HG03439 (cell line): ENCODE data around the gene TWIST1.

Experiments used
- ATAC-seq: cut with Tn5 transposase; IDR thresholded peaks from one replicate; pipeline ENCODE4 v1.9.1; 2021; ENCODE audit warnings: mild to moderate bottlenecking, moderate library complexity; ENCODE audit not compliant: unreplicated experiment

Gene TWIST1

DNA sequence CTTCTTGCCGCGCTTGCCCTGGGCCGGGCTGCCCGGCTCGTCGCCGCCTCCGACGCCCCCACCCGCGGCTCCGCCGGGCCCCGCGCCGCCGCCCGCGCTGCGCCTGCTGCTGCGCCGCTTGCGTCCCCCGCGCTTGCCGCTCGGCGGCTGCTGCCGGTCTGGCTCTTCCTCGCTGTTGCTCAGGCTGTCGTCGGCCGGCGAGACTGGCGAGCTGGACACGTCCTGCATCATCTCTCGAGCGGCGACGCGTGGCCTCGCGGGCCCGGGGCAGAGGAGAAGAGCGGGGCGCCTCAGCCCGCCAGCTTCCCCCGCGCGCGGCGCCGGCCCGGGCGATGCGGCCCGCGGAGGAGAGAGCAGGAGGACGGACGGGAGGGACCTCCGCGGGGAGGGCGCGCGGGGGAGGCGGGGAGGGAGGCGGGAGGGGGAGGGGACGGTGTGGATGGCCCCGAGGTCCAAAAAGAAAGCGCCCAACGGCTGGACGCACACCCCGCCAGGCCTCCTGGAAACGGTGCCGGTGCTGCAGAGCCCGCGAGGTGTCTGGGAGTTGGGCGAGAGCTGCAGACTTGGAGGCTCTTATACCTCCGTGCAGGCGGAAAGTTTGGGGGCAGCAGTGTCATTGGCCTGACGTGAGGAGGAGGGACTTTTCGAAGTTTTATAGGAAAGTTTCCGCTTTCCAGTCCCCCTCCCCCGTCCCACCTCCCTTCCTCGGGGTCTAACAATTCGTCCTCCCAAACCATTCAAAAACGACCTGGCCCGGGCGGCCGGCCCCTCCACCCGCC is at the start of gene TWIST1:
TWIST1 (minus strand) TSS at position 546 of the 779 bp plus-strand sequence; CDS start at position 231, 315 bp downstream.
- no peak for ATAC-seq

GRCh38 chr7:19161671-19162070 is 44.2 kb upstream of the TWIST1 start:
- ATAC-seq: no peak

- no peak for ATAC-seq
Measured at GRCh38 chr7:19146699-19147098, 29.3 kb upstream of the TWIST1 start.

DNA sequence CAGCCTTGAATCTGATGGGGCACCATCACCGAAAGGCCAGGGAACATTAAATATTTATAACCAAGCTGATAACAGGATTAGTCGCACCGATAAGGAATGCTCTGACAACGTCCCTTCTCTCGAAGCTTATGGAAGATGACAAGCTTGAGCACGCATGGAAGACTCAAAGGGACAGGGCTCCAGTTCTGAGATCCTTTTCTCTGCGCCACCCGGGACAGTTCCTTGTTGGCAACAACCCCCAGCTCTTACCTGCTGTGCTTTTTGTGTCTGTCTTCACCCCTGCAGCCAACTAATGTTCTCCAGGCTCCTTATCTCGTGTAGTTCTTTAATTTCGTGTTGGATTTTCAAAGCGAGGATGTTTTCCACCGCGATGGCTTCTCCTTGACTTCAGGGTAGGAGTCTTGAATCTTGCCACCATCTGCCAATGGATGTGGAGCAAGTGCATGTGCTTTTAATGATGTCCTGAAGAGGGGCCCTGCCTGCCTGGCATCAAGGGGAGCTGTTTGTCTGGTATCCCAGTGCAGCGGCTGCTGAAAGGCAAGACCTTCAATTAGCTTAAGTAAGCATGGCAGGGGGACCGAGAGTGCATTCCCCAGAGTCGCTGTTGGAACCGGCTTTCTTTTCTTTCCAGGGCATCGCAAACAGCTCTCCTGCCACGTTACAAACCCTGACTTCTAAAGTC is 28.1 kb upstream of the TWIST1 start:
- ATAC-seq: no peak

DNA sequence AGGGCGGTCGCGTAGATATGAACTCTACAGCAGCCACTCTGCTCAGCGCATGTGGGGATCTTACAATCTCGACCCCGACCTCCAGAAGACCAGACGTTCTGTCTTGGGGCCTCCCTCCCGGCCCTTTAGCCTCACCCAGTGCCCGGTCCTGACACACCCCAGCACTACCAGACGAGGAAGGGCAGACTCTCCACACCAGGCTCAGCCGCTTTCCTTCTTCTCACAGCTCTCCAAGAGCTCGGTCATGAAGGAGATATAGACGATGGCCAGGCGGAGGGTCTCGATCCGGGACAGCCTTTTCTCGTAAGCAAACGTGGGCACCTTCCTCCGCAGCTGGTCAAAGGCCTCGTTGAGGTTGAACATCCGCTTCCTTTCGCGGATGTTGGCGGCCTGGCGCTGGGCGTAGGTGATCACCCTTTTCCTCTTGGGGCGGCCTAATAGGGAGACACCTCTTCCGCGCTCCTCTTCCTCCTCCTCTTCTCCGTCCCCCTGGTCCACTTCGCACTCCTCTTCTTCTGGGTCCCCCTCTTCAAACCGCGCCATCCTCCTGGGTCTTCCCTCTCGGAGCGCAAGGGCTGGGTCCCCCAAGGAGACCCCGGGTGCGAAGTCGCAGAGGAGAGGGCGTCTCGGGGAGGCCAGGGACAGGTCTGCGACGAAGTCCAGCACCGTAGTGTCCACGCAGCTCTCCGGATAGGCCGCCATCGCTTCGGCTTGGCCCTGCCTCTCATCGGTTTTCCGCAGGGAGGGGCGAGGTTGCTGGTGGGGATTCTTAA is 27.4 kb upstream of the TWIST1 start, which contains the start of gene FERD3L:
FERD3L (minus strand) TSS at position 761 of the 773 bp plus-strand sequence; CDS start at position 702, 59 bp downstream.
- no peak for ATAC-seq

DNA sequence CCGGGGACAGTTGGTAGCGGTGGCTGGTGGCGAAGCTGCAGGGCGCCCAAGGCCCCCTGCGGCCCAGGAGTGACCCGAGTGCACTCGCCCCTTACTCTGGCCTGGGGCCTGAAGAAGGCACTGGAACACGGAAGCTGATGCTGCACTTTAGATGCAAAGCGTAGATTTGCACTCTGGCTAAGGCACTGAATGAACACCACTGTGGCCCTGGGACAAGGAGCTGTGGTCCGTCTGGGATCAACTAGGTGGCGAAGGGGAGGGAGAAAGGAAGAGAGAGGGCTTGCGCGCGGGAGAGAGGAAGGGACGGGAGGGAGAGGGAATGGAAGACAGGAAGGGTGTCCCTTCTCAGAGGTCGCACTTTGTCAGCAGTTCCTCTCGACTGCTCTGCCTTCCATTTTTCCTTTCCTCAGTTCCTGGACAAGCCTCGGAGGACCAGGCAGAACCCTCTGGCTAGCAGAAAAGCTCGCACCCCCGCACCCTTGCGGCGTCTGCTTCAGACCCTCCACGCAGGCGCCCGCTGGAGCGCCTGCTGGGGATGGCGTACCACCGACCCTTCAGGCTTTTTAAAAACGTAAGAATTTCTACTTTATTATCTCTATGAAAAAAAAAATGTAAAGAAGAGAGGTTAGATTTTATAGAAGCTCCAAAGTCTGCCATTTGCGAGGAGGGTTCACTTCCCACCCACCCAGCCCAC is 26.6 kb upstream of the TWIST1 start:
- no peak for ATAC-seq

GRCh38 chr7:19139706-19140327 is 22.4 kb upstream of the TWIST1 start:
- ATAC-seq: no peak

GRCh38 chr7:19133886-19134285 is 16.4 kb upstream of the TWIST1 start:
- ATAC-seq: no peak

- ATAC-seq: no peak
Measured at GRCh38 chr7:19133390-19133789, 16.0 kb upstream of the TWIST1 start.

DNA sequence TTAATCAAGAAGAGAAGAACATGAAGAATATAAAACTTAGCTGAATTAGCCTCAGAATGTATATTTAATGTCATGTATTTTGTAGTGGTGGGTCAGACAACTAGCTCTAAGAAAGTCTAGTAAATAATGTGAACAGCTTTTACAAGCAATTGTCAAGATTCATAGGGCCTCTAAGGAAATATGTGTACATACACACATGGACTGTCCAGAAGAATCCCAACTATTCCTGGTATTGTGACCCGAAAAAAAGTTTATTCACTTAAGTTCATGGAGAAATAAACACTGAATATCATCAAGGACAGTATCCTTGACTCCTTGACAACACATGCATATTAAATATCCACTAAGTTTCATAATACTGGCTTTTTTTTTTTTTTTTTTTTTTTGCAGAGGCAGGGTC is 11.4 kb upstream of the TWIST1 start:
- ATAC-seq: no peak

GRCh38 chr7:19121977-19122588 is 4.6 kb upstream of the TWIST1 start:
- ATAC-seq: no peak

GRCh38 chr7:19119870-19120486 is 2.5 kb upstream of the TWIST1 start:
- no peak for ATAC-seq

DNA sequence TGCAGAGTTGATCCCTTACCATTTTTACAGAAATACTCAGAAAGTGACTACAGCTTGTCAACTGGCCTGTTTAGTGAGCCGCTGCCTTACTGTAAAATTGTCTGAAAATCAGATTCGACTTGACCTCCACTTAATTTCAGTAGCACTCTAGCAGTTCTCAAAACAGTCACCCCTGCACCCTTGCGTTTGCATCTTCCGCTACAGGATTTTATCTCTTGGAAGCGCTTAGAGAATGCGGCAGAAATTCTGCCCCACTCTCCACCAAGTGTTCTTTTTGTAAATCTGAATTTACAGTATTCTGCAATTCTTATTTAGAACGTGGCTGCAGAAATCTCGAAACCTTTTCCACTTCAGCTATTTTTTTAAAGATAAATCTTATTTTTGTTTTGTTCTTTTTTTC is 1.9 kb upstream of the TWIST1 start:
- ATAC-seq: no peak

- no peak for ATAC-seq
Measured at GRCh38 chr7:19118636-19119371, 1.4 kb upstream of the TWIST1 start.

GRCh38 chr7:19117870-19118608 is 603 bp upstream of the TWIST1 start:
- ATAC-seq: no peak

DNA sequence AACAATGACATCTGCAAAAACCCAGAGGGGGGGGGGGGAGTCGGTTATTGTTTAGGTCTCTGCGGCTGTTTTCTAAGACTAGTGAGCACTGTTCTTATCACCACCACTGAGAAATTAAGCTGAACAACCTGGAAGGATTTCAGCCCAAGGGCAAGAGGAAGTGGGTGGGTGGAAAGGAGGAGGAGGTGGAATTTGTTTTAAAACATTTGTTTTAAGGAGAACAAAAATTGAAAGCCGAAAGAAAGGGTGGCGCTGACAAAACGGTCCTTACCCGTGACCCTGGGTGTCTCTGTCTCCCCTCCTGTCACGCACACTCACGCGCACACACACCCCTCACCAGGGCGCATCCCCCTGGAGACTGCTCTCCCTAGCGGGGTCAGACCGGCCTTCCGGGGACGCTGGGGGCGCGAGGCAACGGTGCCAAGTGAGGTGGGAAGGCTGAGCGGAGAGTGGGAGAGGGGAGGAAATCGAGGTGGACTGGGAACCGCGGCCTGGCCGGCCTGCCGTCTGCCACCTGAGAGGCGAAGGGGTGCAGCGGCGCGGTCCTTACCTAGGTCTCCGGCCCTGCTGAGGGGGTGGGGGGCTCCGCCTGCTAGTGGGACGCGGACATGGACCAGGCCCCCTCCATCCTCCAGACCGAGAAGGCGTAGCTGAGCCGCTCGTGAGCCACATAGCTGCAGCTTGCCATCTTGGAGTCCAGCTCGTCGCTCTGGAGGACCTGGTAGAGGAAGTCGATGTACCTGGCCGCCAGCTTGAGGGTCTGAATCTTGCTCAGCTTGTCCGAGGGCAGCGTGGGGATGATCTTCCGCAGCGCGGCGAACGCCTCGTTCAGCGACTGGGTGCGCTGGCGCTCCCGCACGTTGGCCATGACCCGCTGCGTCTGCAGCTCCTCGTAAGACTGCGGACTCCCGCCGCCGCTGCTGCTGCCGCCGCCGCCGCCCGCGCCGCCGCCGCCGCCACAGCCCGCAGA is 1.0 kb downstream of the TWIST1 start:
- ATAC-seq: no peak

DNA sequence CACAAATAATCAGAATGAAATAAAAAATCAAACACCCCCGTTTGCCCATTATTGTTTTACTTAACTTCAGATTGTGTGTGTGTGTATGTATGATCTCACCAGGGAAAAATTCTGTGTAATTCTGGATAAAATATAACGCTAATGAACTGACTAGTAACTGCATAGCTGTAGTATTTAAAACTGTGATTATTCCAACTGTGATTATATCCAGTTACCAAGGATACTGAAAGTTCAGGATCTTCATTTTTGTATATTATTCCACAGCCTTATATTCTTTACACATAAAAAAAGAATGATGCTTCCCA is 2.9 kb downstream of the TWIST1 start:
- no peak for ATAC-seq
